GM12878 (cell line): Measurements from ENCODE around the gene KCNK13.

Experiments used
- ATF2 ChIP-seq: IDR thresholded peaks from 2 replicates; pipeline ENCODE4 v1.6.1; 2012; ENCODE audit warnings: low read length, inconsistent platforms
- CEBPB ChIP-seq, 2 experiments: fragments of 150-350 bp in 1 of 2; IDR thresholded peaks; 2 replicates each; pipeline ENCODE4 v1.6.1; 2012 to 2014; ENCODE audit warnings: low read depth in 2 of 2, low read length in 2 of 2, borderline replicate concordance in 1 of 2, inconsistent platforms in 1 of 2
- CREB1 ChIP-seq: IDR thresholded peaks from 2 replicates; pipeline ENCODE4 v1.6.1; 2012; ENCODE audit warnings: low read depth, mild to moderate bottlenecking, inconsistent platforms
- CTCF ChIP-seq, 3 experiments: IDR thresholded peaks in 2 of 3; conservative IDR thresholded peaks in 1 of 3; 2 replicates each; pipeline ENCODE4 v1.5.1; 2011; ENCODE audit warnings: low read depth in 3 of 3, low read length in 3 of 3, mild to moderate bottlenecking in 3 of 3, control low read depth in 2 of 3, moderate library complexity in 2 of 3, inconsistent platforms in 1 of 3, mixed read lengths in 1 of 3; ENCODE audit not compliant: control insufficient read depth in 2 of 3, insufficient read depth in 1 of 3; ENCODE audit errors: extremely low read depth in 1 of 3
- FOS ChIP-seq: IDR thresholded peaks from 3 replicates; pipeline ENCODE4 v1.6.1; 2011; ENCODE audit warnings: borderline replicate concordance; ENCODE audit not compliant: insufficient read length; ENCODE audit errors: extremely low read depth
- HCFC1 ChIP-seq: fragments of 150-350 bp; IDR thresholded peaks from 2 replicates; pipeline ENCODE4 v1.6.1; 2014; ENCODE audit warnings: low read length
- POLR2A ChIP-seq: IDR thresholded peaks from 2 replicates; pipeline ENCODE4 v1.6.1; 2011; ENCODE audit warnings: low read depth, mild to moderate bottlenecking, low read length
- SUZ12 ChIP-seq: fragments of 200-600 bp; sonication (generic); IDR thresholded peaks from one replicate; pipeline ENCODE4 v1.6.1; 2018; ENCODE audit warnings: antibody characterized with exemption, mild to moderate bottlenecking; ENCODE audit not compliant: unreplicated experiment

GRCh38 chr14:90024910-90025309 is 36.9 kb upstream of the KCNK13 start:
- no peak for TF ChIP-seq CTCF (IDR thresholded peaks at IDR 0.05 in 2 of 3, conservative IDR thresholded peaks at IDR 0.05 in 1 of 3; ENCODE audit: control insufficient read depth in 2 of 3, extremely low read depth in 1 of 3, insufficient read depth in 1 of 3, low read depth in 3 of 3, low read length in 3 of 3)
- no peak for TF ChIP-seq FOS
- no peak for TF ChIP-seq HCFC1
- TF ChIP-seq CREB1: no peak
- TF ChIP-seq SUZ12: no peak
- TF ChIP-seq POLR2A: no peak
- TF ChIP-seq CEBPB (IDR thresholded peaks at IDR 0.05; ENCODE audit: borderline replicate concordance in 1 of 2, low read depth in 2 of 2, low read length in 2 of 2): no peak
- TF ChIP-seq ATF2: no peak
